ENCODE results near the gene SFMBT1. TPM values are rescaled to one million over a fixed set of nuclear protein-coding genes. Genes with fewer than 3 reads are reported as not detected.

The SFMBT1 gene
- total RNA-seq, 1 donor from 2014 or later, result 5.8 TPM

DNA sequence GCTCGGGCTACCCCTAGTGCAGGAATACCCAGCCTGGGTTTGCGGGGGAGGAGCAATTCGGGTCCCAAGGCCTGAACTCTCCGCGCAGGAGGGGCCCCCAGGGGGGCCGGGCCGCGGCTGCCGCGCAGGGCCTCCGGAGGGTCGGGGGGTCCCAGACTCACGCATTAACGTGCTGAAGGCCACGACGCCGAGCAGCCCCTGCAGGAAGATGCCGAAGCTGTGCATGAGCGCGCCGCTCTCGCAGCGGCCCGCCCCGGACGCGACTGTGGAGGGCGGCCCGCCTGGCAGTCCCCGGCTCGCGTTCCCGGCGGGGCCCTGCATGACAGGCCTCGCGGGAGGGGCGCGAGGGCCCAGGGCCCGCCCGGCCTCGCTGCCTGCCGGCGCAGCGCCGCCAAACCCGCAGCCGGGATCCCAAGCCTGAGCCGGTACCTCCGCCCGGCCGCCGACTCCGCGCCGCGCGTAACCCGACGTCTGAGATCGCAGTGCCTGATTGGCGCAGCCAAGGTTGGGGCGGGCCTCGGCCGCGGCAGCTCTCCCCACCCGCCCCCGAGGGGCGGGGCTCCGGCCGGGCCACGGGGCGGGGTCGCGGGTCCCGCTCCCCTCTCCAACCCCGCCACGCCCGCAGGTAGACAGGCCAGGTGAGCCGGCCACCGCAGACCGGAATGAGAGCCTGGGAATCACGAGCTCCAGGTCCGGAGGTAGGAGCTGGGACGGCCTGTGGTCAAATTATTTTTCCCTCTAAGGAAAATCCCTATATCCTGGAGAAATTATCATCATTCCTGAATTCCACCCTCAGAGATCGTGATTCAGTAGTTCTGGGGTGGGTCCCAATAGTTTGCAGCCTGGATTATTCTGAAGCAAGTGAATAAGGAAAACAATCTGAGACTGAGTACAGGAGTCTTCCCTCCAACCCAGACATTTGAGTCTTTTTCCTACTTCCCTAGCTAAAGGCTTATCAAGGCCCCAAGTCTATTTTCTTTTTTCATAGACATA, 148.4 kb downstream of the SFMBT1 start, which contains the start of gene STIMATE:
TSS of gene STIMATE (minus strand) at position 419 of the 993 bp plus-strand sequence. CDS start at position 321, 98 bp downstream.
- no peaks in the 10 kb centered on the region for H3K36me3 Mint-ChIP-seq (ENCODE audit: low read depth, unreplicated experiment)
- no peak within 1 kb of the TSS for H3K27ac Mint-ChIP-seq (ENCODE audit: unreplicated experiment)
- no peaks in the 10 kb centered on the region for H3K9me3 Mint-ChIP-seq (ENCODE audit: unreplicated experiment)
- DNase-seq (ENCODE audit: low spot score), result peak; percentile 79
- peaks cover 11% of the 10 kb centered on the region for H3K4me1 Mint-ChIP-seq (ENCODE audit: unreplicated experiment)
- peak within 1 kb of the TSS; percentile 97 for H3K4me3 Mint-ChIP-seq (ENCODE audit: unreplicated experiment)
- H3K27me3 Mint-ChIP-seq (ENCODE audit: unreplicated experiment), result peaks cover 10% of the 10 kb centered on the region
- TF ChIP-seq, protein P1, sequence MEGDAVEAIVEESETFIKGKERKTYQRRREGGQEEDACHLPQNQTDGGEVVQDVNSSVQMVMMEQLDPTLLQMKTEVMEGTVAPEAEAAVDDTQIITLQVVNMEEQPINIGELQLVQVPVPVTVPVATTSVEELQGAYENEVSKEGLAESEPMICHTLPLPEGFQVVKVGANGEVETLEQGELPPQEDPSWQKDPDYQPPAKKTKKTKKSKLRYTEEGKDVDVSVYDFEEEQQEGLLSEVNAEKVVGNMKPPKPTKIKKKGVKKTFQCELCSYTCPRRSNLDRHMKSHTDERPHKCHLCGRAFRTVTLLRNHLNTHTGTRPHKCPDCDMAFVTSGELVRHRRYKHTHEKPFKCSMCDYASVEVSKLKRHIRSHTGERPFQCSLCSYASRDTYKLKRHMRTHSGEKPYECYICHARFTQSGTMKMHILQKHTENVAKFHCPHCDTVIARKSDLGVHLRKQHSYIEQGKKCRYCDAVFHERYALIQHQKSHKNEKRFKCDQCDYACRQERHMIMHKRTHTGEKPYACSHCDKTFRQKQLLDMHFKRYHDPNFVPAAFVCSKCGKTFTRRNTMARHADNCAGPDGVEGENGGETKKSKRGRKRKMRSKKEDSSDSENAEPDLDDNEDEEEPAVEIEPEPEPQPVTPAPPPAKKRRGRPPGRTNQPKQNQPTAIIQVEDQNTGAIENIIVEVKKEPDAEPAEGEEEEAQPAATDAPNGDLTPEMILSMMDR (IDR thresholded peaks at IDR 0.05; ENCODE audit: unreplicated experiment), result no peak

DNA sequence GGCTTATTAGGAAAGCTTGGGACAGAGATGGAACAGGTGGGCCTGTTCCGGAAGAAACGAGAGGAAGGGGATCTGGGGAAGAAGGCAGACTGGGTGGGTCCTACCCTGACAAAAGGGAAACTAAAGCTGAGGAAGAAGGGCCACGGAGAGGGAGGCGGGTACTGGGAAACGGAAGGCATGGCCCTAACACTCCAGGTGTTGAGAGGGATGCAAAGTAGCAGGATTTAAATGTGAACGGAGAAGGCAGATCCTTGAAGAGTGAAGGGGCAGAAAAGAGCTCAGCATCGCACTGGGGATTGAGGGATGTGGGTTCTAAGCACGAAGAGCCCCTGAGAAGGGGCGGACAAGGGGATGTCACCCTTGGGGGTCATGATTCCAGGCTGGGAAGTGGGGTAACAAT, 149.3 kb downstream of the SFMBT1 start:
- no peak for DNase-seq (ENCODE audit: low spot score)
- Mint-ChIP-seq H3K9me3 (ENCODE audit: unreplicated experiment) (no peaks in the 10 kb centered on the region), H3K4me1 (ENCODE audit: unreplicated experiment) (peaks cover 11% of the 10 kb centered on the region), H3K27me3 (ENCODE audit: unreplicated experiment) (peaks cover 10% of the 10 kb centered on the region), H3K4me3 (ENCODE audit: unreplicated experiment) (peak overlapping the region; percentile 97), H3K27ac (ENCODE audit: unreplicated experiment) (no peak overlapping the region), H3K36me3 (ENCODE audit: low read depth, unreplicated experiment) (no peaks in the 10 kb centered on the region)
- TF ChIP-seq, protein P1 (IDR thresholded peaks at IDR 0.05; ENCODE audit: unreplicated experiment), result no peak

DNA sequence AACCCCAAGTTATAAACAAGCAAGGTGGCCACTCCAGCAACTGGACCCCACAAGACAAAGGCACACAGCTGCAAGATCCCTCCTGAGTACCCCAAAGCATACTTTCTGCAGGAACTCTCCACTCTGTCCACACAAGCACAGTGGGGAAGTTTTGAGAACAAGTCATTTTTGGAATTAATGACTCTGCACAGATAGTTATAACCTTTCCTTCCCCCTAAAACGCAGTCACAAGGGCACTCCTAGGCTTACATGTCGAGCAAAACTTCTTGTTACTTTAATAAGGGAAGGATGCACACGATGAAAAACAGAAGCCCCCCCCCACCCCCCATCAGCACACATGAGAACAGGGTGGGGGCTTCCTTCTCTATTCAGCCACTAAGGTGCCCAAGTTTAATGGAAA, 149.7 kb downstream of the SFMBT1 start:
- Mint-ChIP-seq H3K4me3 (ENCODE audit: unreplicated experiment) (peak overlapping the region; percentile 97), H3K36me3 (ENCODE audit: low read depth, unreplicated experiment) (no peaks in the 10 kb centered on the region), H3K27me3 (ENCODE audit: unreplicated experiment) (peaks cover 10% of the 10 kb centered on the region), H3K27ac (ENCODE audit: unreplicated experiment) (peak overlapping the region; percentile 61), H3K4me1 (ENCODE audit: unreplicated experiment) (peaks cover 11% of the 10 kb centered on the region), H3K9me3 (ENCODE audit: unreplicated experiment) (no peaks in the 10 kb centered on the region)
- TF ChIP-seq, protein P1 (IDR thresholded peaks at IDR 0.05; ENCODE audit: unreplicated experiment), result no peak
- DNase-seq (ENCODE audit: low spot score), result no peak

DNA sequence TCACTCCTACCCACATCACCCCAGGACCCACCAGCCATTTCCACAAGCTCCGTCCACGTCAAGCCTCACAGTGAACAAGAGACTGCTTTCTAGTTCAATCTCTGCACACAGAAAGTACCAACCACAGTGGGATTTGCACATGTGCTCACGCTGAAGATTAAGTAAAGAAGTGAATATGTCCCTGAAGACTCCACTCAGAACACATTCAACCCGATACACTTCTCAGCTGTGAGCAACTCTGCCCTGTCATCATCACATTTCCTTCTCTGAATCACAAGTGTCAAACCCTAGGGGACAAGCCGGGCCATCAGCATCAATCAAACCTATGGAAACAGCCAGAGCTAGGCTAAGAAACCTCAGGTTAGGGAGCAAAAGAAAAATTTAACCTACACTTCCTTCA, 150.5 kb downstream of the SFMBT1 start:
- H3K36me3 Mint-ChIP-seq (ENCODE audit: low read depth, unreplicated experiment), result no peaks in the 10 kb centered on the region
- no peaks in the 10 kb centered on the region for H3K9me3 Mint-ChIP-seq (ENCODE audit: unreplicated experiment)
- H3K4me3 Mint-ChIP-seq (ENCODE audit: unreplicated experiment), result peak overlapping the region; percentile 66
- DNase-seq (ENCODE audit: low spot score), result no peak
- peaks cover 11% of the 10 kb centered on the region for H3K4me1 Mint-ChIP-seq (ENCODE audit: unreplicated experiment)
- H3K27ac Mint-ChIP-seq (ENCODE audit: unreplicated experiment), result peak overlapping the region; percentile 61
- TF ChIP-seq, protein P1 (IDR thresholded peaks at IDR 0.05; ENCODE audit: unreplicated experiment), result no peak
- peaks cover 9% of the 10 kb centered on the region for H3K27me3 Mint-ChIP-seq (ENCODE audit: unreplicated experiment)

DNA sequence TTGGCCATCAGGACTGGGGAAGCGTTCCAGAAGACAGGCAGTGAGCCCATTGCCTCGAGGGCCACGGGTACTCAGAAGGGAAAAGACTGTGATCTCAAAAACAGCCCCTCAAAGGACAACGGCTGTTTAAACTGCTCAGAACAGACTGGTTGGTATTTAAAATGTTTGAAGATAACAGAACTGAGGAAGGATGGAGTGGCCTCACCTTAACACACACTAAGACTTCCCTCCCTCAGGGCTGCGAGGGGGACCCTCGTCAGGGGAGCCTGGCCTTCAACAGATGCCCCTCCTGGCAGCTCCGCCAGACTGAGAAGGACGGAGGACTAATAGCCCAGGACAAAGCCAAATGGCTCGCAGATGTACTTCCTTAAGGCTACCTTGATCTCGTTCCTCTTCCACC, 151.1 kb downstream of the SFMBT1 start:
- TF ChIP-seq, protein P1 (IDR thresholded peaks at IDR 0.05; ENCODE audit: unreplicated experiment), result no peak
- DNase-seq (ENCODE audit: low spot score), result no peak
- Mint-ChIP-seq H3K4me1 (ENCODE audit: unreplicated experiment) (peaks cover 11% of the 10 kb centered on the region), H3K36me3 (ENCODE audit: low read depth, unreplicated experiment) (peaks cover 4% of the 10 kb centered on the region), H3K27me3 (ENCODE audit: unreplicated experiment) (peaks cover 7% of the 10 kb centered on the region), H3K27ac (ENCODE audit: unreplicated experiment) (no peak overlapping the region), H3K9me3 (ENCODE audit: unreplicated experiment) (no peaks in the 10 kb centered on the region), H3K4me3 (ENCODE audit: unreplicated experiment) (no peak overlapping the region)

Measured in endothelial cell (in vitro differentiated cells).